ENCODE data around the gene HMGXB3.
"Not testable (repeated sequence)": the region's sequence is repeated elsewhere in the genome, so short reads cannot be mapped to it uniquely, and the experiment has no call there.

HMGXB3 gene

GRCh38 chr5:150045549-150045948, 45.0 kb downstream of the HMGXB3 start:
- Histone ChIP-seq H3K79me2 (ENCODE audit: insufficient read depth, low read length) (no peaks in the 10 kb centered on the region), H4K20me1 (ENCODE audit: low read depth, low read length) (no peaks in the 10 kb centered on the region), H3K27me3 (ENCODE audit: low read length) (no peaks in the 10 kb centered on the region), H3F3A (ENCODE audit: insufficient read depth) (no peaks in the 10 kb centered on the region), H3K9me2 (replicated peaks; ENCODE audit: insufficient read depth, low read length) (no peaks in the 10 kb centered on the region), H3K4me2 (ENCODE audit: low read depth, low read length, poor library complexity, severe bottlenecking) (no peak overlapping the region), H3K9me3 (ENCODE audit: insufficient read depth, low read length) (no peaks in the 10 kb centered on the region), H3K36me3 (ENCODE audit: low read length) (peaks cover 15% of the 10 kb centered on the region), H3K9ac (ENCODE audit: low read length) (no peak overlapping the region), H2AFZ (ENCODE audit: low read depth, low read length, severe bottlenecking) (no peak overlapping the region), H3K4me3 (ENCODE audit: insufficient read depth, low read length, poor library complexity, severe bottlenecking) (no peak overlapping the region), H3K27ac (ENCODE audit: low read depth, low read length) (no peak overlapping the region)
- TF ChIP-seq CTCF (IDR thresholded peaks at IDR 0.05; ENCODE audit: insufficient read depth, low read length, poor library complexity, severe bottlenecking) (no peak), EZH2phosphoT487 (conservative IDR thresholded peaks at IDR 0.05; ENCODE audit: low read length) (no peak)

- no peak overlapping the region for H3K27ac ChIP-seq (ENCODE audit: low read depth, low read length)
- H3F3A ChIP-seq (ENCODE audit: insufficient read depth), result no peaks in the 10 kb centered on the region
- no peak overlapping the region for H3K4me2 ChIP-seq (ENCODE audit: low read depth, low read length, poor library complexity, severe bottlenecking)
- H3K27me3 ChIP-seq (ENCODE audit: low read length), result no peaks in the 10 kb centered on the region
- H3K4me3 ChIP-seq (ENCODE audit: insufficient read depth, low read length, poor library complexity, severe bottlenecking), result no peak overlapping the region
- H3K9me2 ChIP-seq (replicated peaks; ENCODE audit: insufficient read depth, low read length), result no peaks in the 10 kb centered on the region
- no peak overlapping the region for H2AFZ ChIP-seq (ENCODE audit: low read depth, low read length, severe bottlenecking)
- H4K20me1 ChIP-seq (ENCODE audit: low read depth, low read length), result no peaks in the 10 kb centered on the region
- H3K36me3 ChIP-seq (ENCODE audit: low read length), result peaks cover 14% of the 10 kb centered on the region
- TF ChIP-seq CTCF (IDR thresholded peaks at IDR 0.05; ENCODE audit: insufficient read depth, low read length, poor library complexity, severe bottlenecking), result no peak
- TF ChIP-seq EZH2phosphoT487 (conservative IDR thresholded peaks at IDR 0.05; ENCODE audit: low read length), result no peak
- H3K9me3 ChIP-seq (ENCODE audit: insufficient read depth, low read length), result no peaks in the 10 kb centered on the region
- H3K9ac ChIP-seq (ENCODE audit: low read length), result no peak overlapping the region
- no peaks in the 10 kb centered on the region for H3K79me2 ChIP-seq (ENCODE audit: insufficient read depth, low read length)
These were observed 45.5 kb downstream of the HMGXB3 start for GRCh38 chr5:150046031-150046430.

GRCh38 chr5:150050172-150050811, 49.8 kb downstream of the HMGXB3 start:
- not testable (repeated sequence) for H3K27me3 ChIP-seq (ENCODE audit: low read length); H3F3A ChIP-seq (ENCODE audit: insufficient read depth); H2AFZ ChIP-seq (ENCODE audit: low read depth, low read length, severe bottlenecking); H3K79me2 ChIP-seq (ENCODE audit: insufficient read depth, low read length); H3K9ac ChIP-seq (ENCODE audit: low read length); H3K27ac ChIP-seq (ENCODE audit: low read depth, low read length); H3K4me2 ChIP-seq (ENCODE audit: low read depth, low read length, poor library complexity, severe bottlenecking); H3K4me3 ChIP-seq (ENCODE audit: insufficient read depth, low read length, poor library complexity, severe bottlenecking); H3K9me2 ChIP-seq (replicated peaks; ENCODE audit: insufficient read depth, low read length); H3K36me3 ChIP-seq (ENCODE audit: low read length); H3K9me3 ChIP-seq (ENCODE audit: insufficient read depth, low read length); H4K20me1 ChIP-seq (ENCODE audit: low read depth, low read length)

GRCh38 chr5:150051657-150052195, 51.2 kb downstream of the HMGXB3 start:
- Histone ChIP-seq H3K4me3 (ENCODE audit: insufficient read depth, low read length, poor library complexity, severe bottlenecking) (no peak overlapping the region), H3K9me2 (replicated peaks; ENCODE audit: insufficient read depth, low read length) (no peaks in the 10 kb centered on the region), H3K36me3 (ENCODE audit: low read length) (peaks cover 8% of the 10 kb centered on the region; the same call in 1 of the 2 replicates), H2AFZ (ENCODE audit: low read depth, low read length, severe bottlenecking) (no peak overlapping the region), H4K20me1 (ENCODE audit: low read depth, low read length) (no peaks in the 10 kb centered on the region), H3K4me2 (ENCODE audit: low read depth, low read length, poor library complexity, severe bottlenecking) (no peak overlapping the region), H3K27ac (ENCODE audit: low read depth, low read length) (no peak overlapping the region), H3K27me3 (ENCODE audit: low read length) (no peaks in the 10 kb centered on the region), H3K9me3 (ENCODE audit: insufficient read depth, low read length) (no peaks in the 10 kb centered on the region), H3F3A (ENCODE audit: insufficient read depth) (no peaks in the 10 kb centered on the region), H3K9ac (ENCODE audit: low read length) (no peak overlapping the region), H3K79me2 (ENCODE audit: insufficient read depth, low read length) (no peaks in the 10 kb centered on the region)
- TF ChIP-seq CTCF (IDR thresholded peaks at IDR 0.05; ENCODE audit: insufficient read depth, low read length, poor library complexity, severe bottlenecking), result no peak
- no peak for TF ChIP-seq EZH2phosphoT487 (conservative IDR thresholded peaks at IDR 0.05; ENCODE audit: low read length)
